ENCODE results near the gene SLC13A3. TPM values are rescaled to one million over a fixed set of nuclear protein-coding genes. Genes with fewer than 3 reads are reported as not detected.

Gene SLC13A3
- total RNA-seq, 1 donor from 2014 or later, result 7.9 TPM

DNA sequence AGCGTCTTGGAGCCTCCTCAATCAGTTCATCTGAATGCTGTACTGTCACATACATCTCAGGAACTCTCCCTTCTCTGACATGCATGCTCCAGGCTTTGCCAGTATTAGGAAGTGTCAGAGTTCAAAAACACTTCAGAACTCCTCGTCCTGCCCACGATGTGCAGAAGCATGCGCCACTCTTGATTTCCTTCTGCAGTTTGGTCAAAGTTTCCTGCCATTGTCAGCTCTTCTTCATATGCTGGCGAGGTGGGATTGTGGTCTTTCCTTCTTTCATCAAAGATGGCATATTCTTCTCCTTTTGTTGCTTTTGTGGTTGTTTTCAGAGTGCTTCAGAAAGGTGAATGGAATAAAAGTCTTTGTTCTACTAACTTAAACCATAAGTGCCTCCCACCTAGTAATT is 21.0 kb downstream of the SLC13A3 start:
- no peak overlapping the region for H3K27ac Mint-ChIP-seq
- no peaks in the 10 kb centered on the region for H3K36me3 Mint-ChIP-seq
- H3K9me3 Mint-ChIP-seq, result no peaks in the 10 kb centered on the region
- TF ChIP-seq, protein P1, sequence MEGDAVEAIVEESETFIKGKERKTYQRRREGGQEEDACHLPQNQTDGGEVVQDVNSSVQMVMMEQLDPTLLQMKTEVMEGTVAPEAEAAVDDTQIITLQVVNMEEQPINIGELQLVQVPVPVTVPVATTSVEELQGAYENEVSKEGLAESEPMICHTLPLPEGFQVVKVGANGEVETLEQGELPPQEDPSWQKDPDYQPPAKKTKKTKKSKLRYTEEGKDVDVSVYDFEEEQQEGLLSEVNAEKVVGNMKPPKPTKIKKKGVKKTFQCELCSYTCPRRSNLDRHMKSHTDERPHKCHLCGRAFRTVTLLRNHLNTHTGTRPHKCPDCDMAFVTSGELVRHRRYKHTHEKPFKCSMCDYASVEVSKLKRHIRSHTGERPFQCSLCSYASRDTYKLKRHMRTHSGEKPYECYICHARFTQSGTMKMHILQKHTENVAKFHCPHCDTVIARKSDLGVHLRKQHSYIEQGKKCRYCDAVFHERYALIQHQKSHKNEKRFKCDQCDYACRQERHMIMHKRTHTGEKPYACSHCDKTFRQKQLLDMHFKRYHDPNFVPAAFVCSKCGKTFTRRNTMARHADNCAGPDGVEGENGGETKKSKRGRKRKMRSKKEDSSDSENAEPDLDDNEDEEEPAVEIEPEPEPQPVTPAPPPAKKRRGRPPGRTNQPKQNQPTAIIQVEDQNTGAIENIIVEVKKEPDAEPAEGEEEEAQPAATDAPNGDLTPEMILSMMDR (conservative IDR thresholded peaks at IDR 0.05), result no peak
- H3K27me3 Mint-ChIP-seq, result peaks cover 3% of the 10 kb centered on the region
- H3K4me1 Mint-ChIP-seq (ENCODE audit: unreplicated experiment), result no peaks in the 10 kb centered on the region
- DNase-seq (ENCODE audit: extremely low spot score, unreplicated experiment), result no peak
- H3K4me3 Mint-ChIP-seq, result no peak overlapping the region

DNA sequence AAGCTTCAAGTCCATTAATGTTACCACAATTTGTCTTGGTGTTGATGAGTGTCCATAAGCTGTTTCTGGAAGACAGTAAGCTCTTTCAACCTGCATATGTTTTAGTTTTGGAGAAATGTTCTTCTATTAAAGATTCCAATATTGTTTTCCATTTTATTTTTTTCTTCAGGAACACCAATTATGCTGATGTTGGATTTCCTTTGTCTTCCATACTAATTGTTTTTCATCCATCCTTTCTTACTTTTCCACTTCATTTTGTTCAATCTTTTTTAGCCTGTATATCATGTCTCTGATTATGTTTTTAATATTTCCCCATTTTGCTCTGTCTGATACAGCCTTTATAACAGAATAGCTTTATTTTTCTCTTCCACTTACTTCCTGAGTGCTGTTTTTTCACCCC is 21.9 kb downstream of the SLC13A3 start:
- Mint-ChIP-seq H3K27me3 (peaks cover 3% of the 10 kb centered on the region), H3K4me3 (no peak overlapping the region), H3K4me1 (ENCODE audit: unreplicated experiment) (no peaks in the 10 kb centered on the region), H3K36me3 (no peaks in the 10 kb centered on the region), H3K27ac (no peak overlapping the region), H3K9me3 (peaks cover under 1% of the 10 kb centered on the region)
- DNase-seq (ENCODE audit: extremely low spot score, unreplicated experiment), result no peak
- TF ChIP-seq, protein P1 (conservative IDR thresholded peaks at IDR 0.05), result no peak

GRCh38 chr20:46627234-46627633 is 24.0 kb downstream of the SLC13A3 start:
- Mint-ChIP-seq H3K27ac (no peak overlapping the region), H3K9me3 (peaks cover 6% of the 10 kb centered on the region), H3K4me1 (ENCODE audit: unreplicated experiment) (no peaks in the 10 kb centered on the region), H3K27me3 (peaks cover 3% of the 10 kb centered on the region), H3K4me3 (no peak overlapping the region), H3K36me3 (no peaks in the 10 kb centered on the region)
- DNase-seq (ENCODE audit: extremely low spot score, unreplicated experiment), result no peak
- TF ChIP-seq, protein P1 (conservative IDR thresholded peaks at IDR 0.05), result no peak

DNA sequence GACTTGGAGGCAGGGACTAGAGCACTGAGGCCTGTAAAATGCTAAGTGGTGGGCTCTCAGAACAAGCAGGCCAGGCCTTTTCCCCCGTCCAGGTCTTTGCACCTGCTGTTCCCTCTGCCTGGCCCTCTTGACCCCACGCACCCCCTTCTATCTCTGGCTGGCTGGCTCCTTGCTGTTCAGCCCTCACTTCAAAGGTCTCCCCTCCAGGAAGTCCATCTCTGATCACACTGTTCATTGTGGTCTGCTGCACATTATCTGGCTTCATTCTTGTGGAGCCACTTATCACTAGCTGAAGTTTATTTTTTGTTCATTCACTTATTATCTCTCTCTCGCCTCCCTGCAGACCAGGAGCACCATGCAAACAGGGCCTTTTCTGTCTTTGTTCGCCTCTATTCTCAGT is 24.5 kb downstream of the SLC13A3 start:
- Mint-ChIP-seq H3K27ac (no peak overlapping the region), H3K4me3 (no peak overlapping the region), H3K4me1 (ENCODE audit: unreplicated experiment) (no peaks in the 10 kb centered on the region), H3K9me3 (peaks cover 6% of the 10 kb centered on the region), H3K36me3 (no peaks in the 10 kb centered on the region), H3K27me3 (peaks cover 3% of the 10 kb centered on the region)
- TF ChIP-seq, protein P1 (conservative IDR thresholded peaks at IDR 0.05), result no peak
- DNase-seq (ENCODE audit: extremely low spot score, unreplicated experiment), result no peak

GRCh38 chr20:46625875-46626373 is 25.3 kb downstream of the SLC13A3 start:
- Mint-ChIP-seq H3K9me3 (peaks cover 6% of the 10 kb centered on the region), H3K27ac (no peak overlapping the region), H3K4me3 (no peak overlapping the region), H3K36me3 (no peaks in the 10 kb centered on the region), H3K4me1 (ENCODE audit: unreplicated experiment) (no peaks in the 10 kb centered on the region), H3K27me3 (peaks cover 3% of the 10 kb centered on the region)
- no peak for DNase-seq (ENCODE audit: extremely low spot score, unreplicated experiment)
- TF ChIP-seq, protein P1 (conservative IDR thresholded peaks at IDR 0.05), result no peak

DNA sequence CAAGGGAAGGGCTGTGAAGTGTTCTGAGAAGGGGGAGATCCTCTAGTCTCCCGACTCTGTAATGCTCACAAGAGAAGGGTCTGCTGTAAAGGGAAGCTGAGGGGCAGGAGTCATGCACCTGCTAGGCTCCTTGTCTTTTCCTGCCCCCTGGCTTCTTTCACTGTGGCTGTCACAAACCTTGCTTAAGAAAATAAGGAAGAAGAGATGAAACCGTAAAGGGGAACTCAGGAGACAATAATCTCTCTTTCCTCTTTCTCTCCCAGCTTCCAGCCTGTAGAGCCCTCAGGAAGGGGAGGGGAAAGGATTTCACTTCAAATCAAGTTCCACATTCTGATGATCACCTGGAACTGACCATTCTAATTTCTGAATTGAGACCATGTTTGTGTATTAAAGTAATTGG is 26.3 kb downstream of the SLC13A3 start:
- Mint-ChIP-seq H3K4me1 (ENCODE audit: unreplicated experiment) (no peaks in the 10 kb centered on the region), H3K27me3 (peaks cover 3% of the 10 kb centered on the region), H3K27ac (no peak overlapping the region), H3K36me3 (no peaks in the 10 kb centered on the region), H3K4me3 (no peak overlapping the region), H3K9me3 (peaks cover 6% of the 10 kb centered on the region)
- TF ChIP-seq, protein P1 (conservative IDR thresholded peaks at IDR 0.05), result no peak
- no peak for DNase-seq (ENCODE audit: extremely low spot score, unreplicated experiment)

Data from type B pancreatic cell (in vitro differentiated cells).